SK-N-SH treated with all-trans-retinoic acid at 6 μM for 48 hours (cell line): ENCODE results near the gene ABR.

Source experiments
- ATAC-seq: fragments of 200-7000 bp; cut with Tn5 transposase; 3 replicates; pipeline ENCODE4 v1.9.1; 2020; ENCODE audit warnings: mild to moderate bottlenecking, moderate library complexity
- ESRRG ChIP-seq: fragments of 250-450 bp; sonication (Bioruptor Pico); IDR thresholded peaks from 2 replicates; pipeline ENCODE4 v1.6.1; 2021; ENCODE audit warnings: mild to moderate bottlenecking
- GLIS3 ChIP-seq: fragments of 250-450 bp; sonication (Bioruptor Pico); IDR thresholded peaks from 2 replicates; pipeline ENCODE4 v1.5.0; 2020; ENCODE audit warnings: mild to moderate bottlenecking, moderate library complexity
- OSR1 ChIP-seq: fragments of 250-450 bp; sonication (Bioruptor Pico); IDR thresholded peaks from 2 replicates; pipeline ENCODE4 v1.8.0; 2022; ENCODE audit warnings: moderate library complexity, mild to moderate bottlenecking, inconsistent platforms
- TCF4 ChIP-seq: fragments of 250-450 bp; sonication (Bioruptor Pico); IDR thresholded peaks from 2 replicates; pipeline ENCODE4 v1.8.0; 2021; ENCODE audit warnings: mild to moderate bottlenecking, moderate library complexity, borderline replicate concordance
- ZFP3 ChIP-seq: fragments of 250-450 bp; sonication (Bioruptor Pico); IDR thresholded peaks from 2 replicates; pipeline ENCODE4 v1.5.0; 2020; ENCODE audit warnings: mild to moderate bottlenecking, moderate library complexity

ABR gene

DNA sequence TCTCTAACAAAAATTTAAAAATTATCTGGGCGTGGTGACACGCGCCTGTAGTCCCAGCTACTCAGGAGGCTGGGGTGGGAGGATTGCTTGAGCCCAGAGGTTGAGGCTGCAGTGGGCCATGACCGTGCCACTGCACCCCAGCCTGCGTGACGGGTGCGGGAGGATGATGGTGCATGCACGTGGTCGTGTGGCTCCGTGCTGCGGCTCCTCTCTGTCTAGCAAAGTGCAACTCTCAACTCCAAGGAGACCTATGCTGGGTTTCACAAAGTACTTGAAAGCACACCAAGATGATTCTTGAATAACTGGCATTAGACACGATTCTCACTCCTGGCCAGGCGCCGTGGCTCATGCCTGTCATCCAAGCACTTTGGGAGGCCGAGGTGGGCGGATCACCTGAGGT, 226.0 kb downstream of the ABR start:
- no peak for ATAC-seq
- TF ChIP-seq GLIS3 (no peak), ESRRG (CRISPR knock-in tag) (no peak), OSR1 (CRISPR knock-in tag) (no peak), TCF4 (no peak), ZFP3 (CRISPR knock-in tag) (no peak)
